Measurements from ENCODE around the gene ZDHHC13. TPM values are rescaled to one million over a fixed set of nuclear protein-coding genes. Genes with fewer than 3 reads are reported as not detected.

ZDHHC13 gene
- total and polyA plus RNA-seq, 2 of the 4 experiments (the other 2 are of a cell fraction), result 7.2 to 15.1 TPM

DNA sequence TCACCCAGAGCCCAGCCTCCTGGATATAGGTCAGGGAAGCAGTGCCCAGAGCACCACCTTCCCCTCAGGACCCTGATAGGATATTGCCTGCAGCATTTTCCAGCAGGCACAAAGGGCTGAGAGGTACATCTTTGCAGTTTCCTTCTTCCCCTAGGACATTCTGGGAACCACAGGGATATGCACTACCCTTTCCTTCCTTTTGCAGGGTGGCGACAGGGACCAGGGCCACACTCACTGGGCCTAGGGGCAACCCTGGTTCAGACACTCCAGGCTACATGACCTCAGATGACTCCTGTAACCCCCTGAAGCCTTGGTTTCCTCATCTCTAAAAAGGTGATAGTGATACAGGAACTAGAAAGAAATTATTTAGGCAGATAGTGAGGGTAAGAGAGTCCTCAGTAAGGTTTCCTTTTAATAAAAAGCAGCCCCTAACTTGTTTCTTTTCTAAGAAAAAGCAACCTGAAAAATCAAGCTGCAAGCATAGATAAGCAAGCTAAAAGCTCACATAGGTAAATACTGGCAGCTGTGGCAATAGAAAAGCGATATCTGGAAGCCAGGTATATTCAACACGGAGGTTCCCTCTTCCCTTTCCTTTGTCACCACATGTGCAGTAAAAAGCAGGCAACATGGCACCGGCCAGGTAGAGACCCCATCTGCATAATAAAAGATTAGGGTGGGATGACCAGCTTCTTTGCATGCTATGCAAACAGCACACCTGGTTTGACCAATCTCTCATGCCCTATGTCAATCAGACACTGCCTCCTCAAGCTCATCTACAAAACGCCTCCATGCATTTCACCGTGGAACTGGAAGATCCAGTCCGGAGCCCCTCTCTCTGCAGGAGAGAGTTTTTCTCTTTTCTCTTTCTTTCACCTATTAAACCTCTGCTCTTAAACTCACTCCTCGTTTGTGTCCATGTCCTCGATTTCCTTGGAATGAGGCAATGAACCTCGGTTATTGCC lies 43.2 kb upstream of the ZDHHC13 start:
- Histone ChIP-seq H3K14ac (replicated peaks; ENCODE audit: low read depth, low read length) (no peak overlapping the region), H3K9ac (ENCODE audit: low read depth, low read length) (no peak overlapping the region), H3K4me1 (ENCODE audit: control insufficient read depth, insufficient read depth, low read length) (no peaks in the 10 kb centered on the region), H3K4me2 (ENCODE audit: low read depth, low read length) (no peak overlapping the region), H2BK20ac (ENCODE audit: low read depth, low read length) (no peak overlapping the region), H3K9me1 (ENCODE audit: insufficient read depth, low read length) (no peaks in the 10 kb centered on the region), H3K4me3 (ENCODE audit: insufficient read depth, low read depth, low read length) (no peak overlapping the region), H2AK9ac (replicated peaks; ENCODE audit: low read depth, low read length, poor library complexity) (no peak overlapping the region), H2BK15ac (ENCODE audit: low read depth, low read length) (no peak overlapping the region), H2AFZ (replicated peaks; ENCODE audit: low read length, poor library complexity) (no peak overlapping the region), H3K79me1 (ENCODE audit: low read depth in 1 of 2, low read length in 2 of 2) (no peaks in the 10 kb centered on the region), H3K27me3 (ENCODE audit: control insufficient read depth, insufficient read depth, low read length) (peaks cover 18% of the 10 kb centered on the region), H3K36me3 (ENCODE audit: control insufficient read depth, insufficient read depth, low read length) (no peaks in the 10 kb centered on the region), H4K5ac (ENCODE audit: low read depth, low read length) (no peak overlapping the region), H3K9me3 (ENCODE audit: control insufficient read depth, insufficient read depth, low read length) (no peaks in the 10 kb centered on the region), H3K27ac (ENCODE audit: insufficient read depth, low read length) (no peak overlapping the region), H4K20me1 (ENCODE audit: insufficient read depth, low read length) (no peaks in the 10 kb centered on the region), H3K4ac (ENCODE audit: low read depth, low read length) (no peak overlapping the region), H3K18ac (ENCODE audit: low read depth, low read length) (no peak overlapping the region), H2BK120ac (ENCODE audit: low read depth, low read length) (no peak overlapping the region), H3K23ac (ENCODE audit: low read depth, low read length) (no peak overlapping the region), H3K56ac (ENCODE audit: extremely low read depth, insufficient read depth, low read length) (no peak overlapping the region), H4K8ac (ENCODE audit: low read depth in 2 of 2, low read length in 2 of 2) (no peak overlapping the region), H2AK5ac (ENCODE audit: low read depth, low read length) (no peak overlapping the region), H2BK5ac (ENCODE audit: low read depth, low read length, poor library complexity, severe bottlenecking) (no peak overlapping the region), H4K91ac (ENCODE audit: insufficient read depth, low read depth, low read length) (no peak overlapping the region)
- in situ Hi-C loops (cut with MboI; ENCODE audit: low sequenced_read_pairs) (loop anchor here (5.0 kb wide), 1 partner anchor 489 kb away; no protein-coding TSS in a partner anchor), dilution Hi-C loops (cut with HindIII; ENCODE audit: low sequenced_read_pairs, unreplicated experiment) (no loop called here), intact Hi-C loops (cut with micrococcal nuclease) (loop anchor here (5.0 to 10.0 kb wide), 2 partner anchors 239 to 831 kb away; no protein-coding TSS in a partner anchor)
- no peak for ATAC-seq (ENCODE audit: low read depth)
- no TSS peak for BruUV-seq (replicated peaks)
- POLR2A ChIA-PET (ENCODE audit: unreplicated experiment), result no interaction called here
- no peak for DNase-seq
- CTCF ChIA-PET, result no interaction called here
- WGBS, 2 experiments (ENCODE audit: extremely low coverage in 2 of 2, insufficient read length in 1 of 2), result no CpG with 5 or more reads among the region's 10 CpGs
- TF ChIP-seq MAZ (IDR thresholded peaks at IDR 0.05; ENCODE audit: borderline replicate concordance, low read depth, low read length) (no peak), BHLHE40 (IDR thresholded peaks at IDR 0.05; ENCODE audit: low read depth, low read length) (no peak), RCOR1 (IDR thresholded peaks at IDR 0.05; ENCODE audit: insufficient replicate concordance, low read length) (no peak), MXI1 (IDR thresholded peaks at IDR 0.05; ENCODE audit: borderline replicate concordance, low read depth, low read length) (no peak), CHD1 (IDR thresholded peaks at IDR 0.05; ENCODE audit: low read depth, low read length) (no peak), CEBPB (IDR thresholded peaks at IDR 0.05; ENCODE audit: low read depth, low read length) (no peak), NFE2L2 (IDR thresholded peaks at IDR 0.05; ENCODE audit: low read depth, low read length) (no peak), SMC3 (IDR thresholded peaks at IDR 0.05; ENCODE audit: low read depth, low read length) (no peak), FOS (IDR thresholded peaks at IDR 0.05; ENCODE audit: low read depth, low read length) (no peak), POLR2A (IDR thresholded peaks at IDR 0.05; ENCODE audit: low read depth, low read length) (no peak), RFX5 (IDR thresholded peaks at IDR 0.05; ENCODE audit: low read depth, low read length) (no peak)
- TF ChIP-seq, protein P1, sequence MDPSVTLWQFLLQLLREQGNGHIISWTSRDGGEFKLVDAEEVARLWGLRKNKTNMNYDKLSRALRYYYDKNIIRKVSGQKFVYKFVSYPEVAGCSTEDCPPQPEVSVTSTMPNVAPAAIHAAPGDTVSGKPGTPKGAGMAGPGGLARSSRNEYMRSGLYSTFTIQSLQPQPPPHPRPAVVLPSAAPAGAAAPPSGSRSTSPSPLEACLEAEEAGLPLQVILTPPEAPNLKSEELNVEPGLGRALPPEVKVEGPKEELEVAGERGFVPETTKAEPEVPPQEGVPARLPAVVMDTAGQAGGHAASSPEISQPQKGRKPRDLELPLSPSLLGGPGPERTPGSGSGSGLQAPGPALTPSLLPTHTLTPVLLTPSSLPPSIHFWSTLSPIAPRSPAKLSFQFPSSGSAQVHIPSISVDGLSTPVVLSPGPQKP (IDR thresholded peaks at IDR 0.05; ENCODE audit: borderline replicate concordance, low read depth, low read length), result no peak
- TF ChIP-seq, protein P2, sequence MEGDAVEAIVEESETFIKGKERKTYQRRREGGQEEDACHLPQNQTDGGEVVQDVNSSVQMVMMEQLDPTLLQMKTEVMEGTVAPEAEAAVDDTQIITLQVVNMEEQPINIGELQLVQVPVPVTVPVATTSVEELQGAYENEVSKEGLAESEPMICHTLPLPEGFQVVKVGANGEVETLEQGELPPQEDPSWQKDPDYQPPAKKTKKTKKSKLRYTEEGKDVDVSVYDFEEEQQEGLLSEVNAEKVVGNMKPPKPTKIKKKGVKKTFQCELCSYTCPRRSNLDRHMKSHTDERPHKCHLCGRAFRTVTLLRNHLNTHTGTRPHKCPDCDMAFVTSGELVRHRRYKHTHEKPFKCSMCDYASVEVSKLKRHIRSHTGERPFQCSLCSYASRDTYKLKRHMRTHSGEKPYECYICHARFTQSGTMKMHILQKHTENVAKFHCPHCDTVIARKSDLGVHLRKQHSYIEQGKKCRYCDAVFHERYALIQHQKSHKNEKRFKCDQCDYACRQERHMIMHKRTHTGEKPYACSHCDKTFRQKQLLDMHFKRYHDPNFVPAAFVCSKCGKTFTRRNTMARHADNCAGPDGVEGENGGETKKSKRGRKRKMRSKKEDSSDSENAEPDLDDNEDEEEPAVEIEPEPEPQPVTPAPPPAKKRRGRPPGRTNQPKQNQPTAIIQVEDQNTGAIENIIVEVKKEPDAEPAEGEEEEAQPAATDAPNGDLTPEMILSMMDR (conservative IDR thresholded peaks at IDR 0.05; ENCODE audit: low read depth, low read length), result no peak
- TF ChIP-seq, protein P3, sequence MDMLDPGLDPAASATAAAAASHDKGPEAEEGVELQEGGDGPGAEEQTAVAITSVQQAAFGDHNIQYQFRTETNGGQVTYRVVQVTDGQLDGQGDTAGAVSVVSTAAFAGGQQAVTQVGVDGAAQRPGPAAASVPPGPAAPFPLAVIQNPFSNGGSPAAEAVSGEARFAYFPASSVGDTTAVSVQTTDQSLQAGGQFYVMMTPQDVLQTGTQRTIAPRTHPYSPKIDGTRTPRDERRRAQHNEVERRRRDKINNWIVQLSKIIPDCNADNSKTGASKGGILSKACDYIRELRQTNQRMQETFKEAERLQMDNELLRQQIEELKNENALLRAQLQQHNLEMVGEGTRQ (IDR thresholded peaks at IDR 0.05; ENCODE audit: low read depth, low read length), result no peak
